ENCODE measurements around the gene ERGIC1.

The ERGIC1 gene

DNA sequence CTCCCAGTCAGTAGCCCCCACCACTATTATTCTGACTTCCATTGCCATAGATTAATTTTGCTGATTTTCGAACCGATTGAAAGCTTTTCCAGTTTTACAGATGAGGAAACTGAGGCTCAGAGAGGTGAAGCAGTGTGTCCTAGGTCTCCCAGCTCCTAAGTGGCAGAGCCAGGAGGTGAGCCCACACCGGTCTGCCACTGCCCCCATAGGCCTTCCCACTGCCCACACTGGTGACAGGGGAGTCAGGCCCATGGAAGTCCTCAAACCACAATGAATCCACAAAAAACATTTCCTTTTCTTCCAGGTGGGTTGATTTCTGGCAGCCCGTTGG lies 70.2 kb downstream of the ERGIC1 start:
- DNase-seq: no peak

- no peak for DNase-seq
Observed at GRCh38 chr5:172904643-172905345, 70.7 kb downstream of the ERGIC1 start.

GRCh38 chr5:172905346-172906140 lies 71.5 kb downstream of the ERGIC1 start:
- no peak for DNase-seq

- no peak for DNase-seq
Observed at GRCh38 chr5:172906436-172906835, 72.4 kb downstream of the ERGIC1 start.

DNA sequence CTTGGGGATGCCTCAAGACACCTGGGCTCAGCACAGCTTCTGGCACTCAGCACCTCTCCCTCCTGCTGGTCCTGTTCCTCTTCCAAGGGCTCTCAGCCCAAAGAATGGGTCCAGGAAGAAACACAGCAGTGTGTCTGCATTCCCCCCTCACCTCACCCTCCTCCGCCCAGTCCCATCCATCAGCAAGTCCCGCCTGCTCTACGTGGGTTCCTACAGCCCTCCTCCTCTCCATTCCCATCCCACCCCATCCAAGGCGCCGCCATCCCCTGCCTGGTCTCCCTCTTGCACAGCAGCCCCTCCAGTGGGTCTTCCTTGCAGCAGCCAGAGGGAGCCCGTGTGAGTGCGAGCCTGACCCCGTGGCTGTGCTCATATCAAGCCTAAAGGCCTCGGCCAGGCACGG lies 72.8 kb downstream of the ERGIC1 start:
- DNase-seq: no peak

- no peak for DNase-seq
Observed at GRCh38 chr5:172907657-172908056, 73.6 kb downstream of the ERGIC1 start.

- DNase-seq: no peak
Observed at GRCh38 chr5:172908662-172909061, 74.6 kb downstream of the ERGIC1 start.

DNA sequence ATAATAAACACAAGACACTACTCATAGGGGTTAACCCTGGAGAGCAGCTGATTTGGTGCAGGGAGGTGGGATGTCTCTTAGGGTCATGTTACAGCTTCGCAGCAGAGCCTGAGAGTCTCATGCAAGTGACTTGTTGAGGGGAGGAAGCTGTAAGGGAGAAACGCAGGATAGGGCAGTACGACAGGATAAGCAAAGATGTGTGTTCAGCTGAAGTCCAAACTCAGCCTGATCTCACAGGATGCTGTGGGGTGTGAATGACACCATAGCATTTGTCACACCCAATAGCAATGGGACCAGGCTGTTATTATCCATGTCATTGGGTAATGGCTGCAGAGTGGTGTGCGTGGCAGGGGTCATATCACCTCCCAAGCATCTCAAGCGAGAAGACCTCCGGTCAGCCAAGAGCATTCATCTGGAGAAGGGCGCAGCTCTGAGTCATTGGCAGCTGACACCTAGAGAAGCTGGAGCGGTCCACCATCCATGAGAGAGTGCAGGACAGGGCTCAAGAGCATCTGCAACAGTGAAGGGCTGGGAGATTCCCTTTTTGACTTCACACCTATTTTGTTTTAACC lies 76.0 kb downstream of the ERGIC1 start:
- no peak for DNase-seq

GRCh38 chr5:172910828-172911627 lies 77.0 kb downstream of the ERGIC1 start:
- no peak for DNase-seq

DNA sequence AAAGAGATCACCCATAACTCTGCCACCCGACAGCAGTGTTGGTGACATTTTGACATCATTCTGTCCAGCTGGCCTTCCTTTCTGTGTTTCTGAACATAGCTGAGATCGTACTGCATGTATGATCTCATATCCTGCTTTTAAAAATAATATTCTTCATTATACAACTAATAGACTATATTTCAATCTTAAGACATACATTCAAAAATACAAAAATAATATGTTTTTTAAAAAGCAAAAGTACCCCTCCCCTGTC lies 77.5 kb downstream of the ERGIC1 start:
- no peak for DNase-seq

DNA sequence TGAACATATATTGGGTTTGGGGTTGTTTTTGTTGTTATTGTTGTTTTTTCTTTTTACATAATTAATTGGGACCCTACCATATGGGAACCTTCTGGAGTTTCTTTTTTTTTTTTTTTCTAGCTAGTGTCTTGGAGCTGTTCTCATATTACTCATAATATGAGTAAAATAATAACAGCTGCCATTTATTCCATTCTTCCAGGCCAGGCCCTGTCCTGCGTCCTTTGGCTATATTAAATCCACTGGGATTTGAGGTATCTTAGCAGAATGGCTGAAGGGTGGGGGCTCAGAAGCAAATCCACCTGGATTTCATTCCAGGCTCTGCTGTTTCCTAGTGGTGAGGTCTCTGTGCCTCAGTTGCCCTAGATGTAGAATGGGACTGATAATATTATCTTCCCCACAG lies 77.9 kb downstream of the ERGIC1 start:
- DNase-seq: no peak

- no peak for DNase-seq
Observed at GRCh38 chr5:172913117-172913850, 79.2 kb downstream of the ERGIC1 start.

GRCh38 chr5:172915514-172915913 lies 81.5 kb downstream of the ERGIC1 start:
- DNase-seq: no peak

DNA sequence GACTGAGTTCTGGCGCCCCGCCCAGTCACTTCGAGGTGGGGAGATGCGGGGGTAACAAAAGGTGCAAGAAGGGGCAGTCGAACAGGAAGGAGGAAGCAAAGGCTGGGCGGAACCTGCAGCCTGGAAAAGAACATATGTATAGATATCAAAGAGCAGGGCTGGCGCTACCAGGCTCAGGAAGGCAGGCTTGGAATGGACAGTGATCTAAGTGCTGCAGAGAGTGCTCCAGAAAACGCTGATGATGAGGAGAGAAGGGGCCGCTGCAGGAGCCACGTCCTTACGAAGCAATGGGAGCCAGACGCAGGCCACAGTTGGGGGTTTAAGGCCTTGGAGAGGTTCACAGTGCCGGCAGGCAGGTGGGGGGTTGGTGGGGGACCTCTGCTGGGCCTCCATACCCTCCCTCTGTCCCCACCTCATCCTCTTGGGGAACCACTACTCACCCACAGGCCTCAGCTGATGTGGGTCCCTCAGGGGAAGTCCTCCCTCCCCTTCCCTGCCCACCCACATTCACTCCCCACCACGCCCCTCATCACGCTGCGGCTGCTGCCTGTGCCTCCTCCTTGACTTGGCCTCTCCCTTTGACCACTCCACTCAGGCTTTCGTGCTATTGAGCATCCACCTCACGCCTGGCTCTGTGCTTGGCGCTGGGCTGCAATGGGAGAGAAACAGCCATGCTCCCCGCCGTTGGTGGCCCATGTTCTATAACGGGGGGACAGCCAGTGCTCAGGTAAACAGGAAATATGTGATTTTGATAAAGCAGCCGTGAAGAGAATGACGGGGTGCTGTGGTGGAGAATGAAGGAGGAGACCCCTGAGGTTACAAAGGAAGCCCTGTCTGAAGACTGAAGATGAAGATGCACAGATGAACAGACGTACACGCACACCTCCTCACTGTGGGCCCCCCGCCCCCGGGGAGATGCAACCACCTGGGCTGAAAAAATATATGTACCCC lies 84.6 kb downstream of the ERGIC1 start:
- peak; percentile 70 for DNase-seq

- no peak for DNase-seq
Observed at GRCh38 chr5:172919525-172920446, 85.7 kb downstream of the ERGIC1 start.

DNA sequence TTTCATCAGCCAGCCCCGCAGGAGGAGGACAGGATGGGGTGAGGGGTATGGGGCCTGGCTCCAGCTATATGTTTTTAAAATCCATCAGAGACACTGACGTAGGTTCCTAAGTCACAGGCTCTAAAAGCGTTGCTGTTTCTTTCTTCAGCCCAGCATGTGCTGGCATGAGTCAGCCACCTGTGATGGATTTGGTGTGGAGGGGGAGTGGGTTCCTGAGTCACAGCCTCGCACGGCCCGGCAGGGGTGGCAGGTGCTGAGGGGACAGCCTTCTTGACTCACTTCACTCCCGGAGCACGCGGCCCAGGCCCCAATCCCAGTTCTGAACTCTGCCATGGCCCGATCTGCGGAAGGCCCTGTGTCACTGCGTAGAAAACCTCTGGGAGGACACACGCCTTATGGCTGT lies 86.4 kb downstream of the ERGIC1 start:
- DNase-seq: no peak

DNA sequence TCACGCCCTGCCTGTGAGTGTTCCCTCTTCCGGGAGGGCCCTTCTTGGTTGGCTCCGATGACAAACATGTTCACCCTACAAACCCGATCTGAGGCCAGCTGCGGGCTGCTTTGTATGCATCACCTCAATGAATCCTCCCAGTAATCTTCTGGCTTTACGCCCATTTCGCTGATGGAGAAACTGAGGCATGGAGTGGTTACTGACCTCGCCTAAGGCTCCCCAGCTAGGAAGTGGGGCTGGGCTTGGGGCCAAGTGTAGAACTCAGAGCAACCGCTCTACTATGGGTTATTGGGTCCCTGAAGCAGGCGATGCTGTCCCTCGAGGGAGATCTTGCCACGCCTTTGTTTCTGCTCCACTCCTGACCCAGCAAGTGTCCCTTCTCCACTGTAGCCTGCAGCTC lies 86.9 kb downstream of the ERGIC1 start:
- DNase-seq: no peak

DNA sequence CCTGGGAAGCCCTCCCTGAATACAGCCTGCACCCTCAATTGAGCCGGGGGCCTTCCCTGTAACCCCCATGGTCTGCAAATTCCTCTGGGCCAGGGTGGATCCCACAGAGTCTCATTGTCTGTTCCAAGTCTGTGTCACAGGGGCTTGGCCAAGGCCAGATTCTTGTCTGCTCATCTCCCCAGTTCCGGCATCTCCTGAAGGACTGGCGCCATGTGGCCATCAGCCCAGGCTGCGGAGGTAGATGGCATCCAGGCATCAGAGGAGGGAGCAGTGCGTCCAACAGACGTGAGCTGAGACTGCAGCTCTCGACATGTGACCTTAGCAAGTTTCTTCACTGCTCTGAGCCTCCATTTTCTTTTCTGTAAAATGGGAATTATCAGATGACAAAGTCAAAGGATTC lies 87.9 kb downstream of the ERGIC1 start:
- DNase-seq: no peak

- DNase-seq: no peak
Observed at GRCh38 chr5:172923539-172923938, 89.5 kb downstream of the ERGIC1 start.

- no peak for DNase-seq
Observed at GRCh38 chr5:172925336-172925948, 91.4 kb downstream of the ERGIC1 start.
